WTC11 (cell line): ENCODE data around the gene RPS27.

ENCODE experiments used
- CREB1 ChIP-seq: sonication (generic); formaldehyde crosslinking; IDR thresholded peaks from 2 replicates; pipeline ENCODE4 v1.8.0; 2023; ENCODE audit warnings: mild to moderate bottlenecking, missing genetic modification reagents
- CREM ChIP-seq: sonication (generic); formaldehyde crosslinking; IDR thresholded peaks from 2 replicates; pipeline ENCODE4 v1.8.1; 2022; ENCODE audit warnings: mild to moderate bottlenecking, missing genetic modification reagents, moderate library complexity
- CTCF ChIP-seq: fragments of 200-600 bp; IDR thresholded peaks from 2 replicates; pipeline ENCODE4 v1.8.0; 2022; ENCODE audit warnings: antibody characterized with exemption
- E2F1 ChIP-seq: sonication (generic); formaldehyde crosslinking; IDR thresholded peaks from 2 replicates; pipeline ENCODE4 v1.8.0; 2022; ENCODE audit warnings: mild to moderate bottlenecking, missing genetic modification reagents
- ELF4 ChIP-seq: sonication (generic); formaldehyde crosslinking; IDR thresholded peaks from 2 replicates; pipeline ENCODE4 v1.8.1; 2022; ENCODE audit warnings: low read depth, mild to moderate bottlenecking, moderate library complexity, missing genetic modification reagents
- IRF1 ChIP-seq: sonication (generic); formaldehyde crosslinking; IDR thresholded peaks from 2 replicates; pipeline ENCODE4 v1.8.0; 2023; ENCODE audit warnings: missing genetic modification reagents
- MYBL2 ChIP-seq: sonication (generic); formaldehyde crosslinking; IDR thresholded peaks from 2 replicates; pipeline ENCODE4 v1.8.1; 2023; ENCODE audit warnings: mild to moderate bottlenecking, moderate library complexity, missing genetic modification reagents
- NFYB ChIP-seq: sonication (generic); formaldehyde crosslinking; conservative IDR thresholded peaks from 2 replicates; pipeline ENCODE4 v1.8.0; 2022; ENCODE audit warnings: low read depth, missing genetic modification reagents
- RELA ChIP-seq: sonication (generic); formaldehyde crosslinking; IDR thresholded peaks from 2 replicates; pipeline ENCODE4 v1.8.1; 2022; ENCODE audit warnings: missing genetic modification reagents, mild to moderate bottlenecking, borderline replicate concordance
- SMAD3 ChIP-seq: sonication (generic); formaldehyde crosslinking; IDR thresholded peaks from 2 replicates; pipeline ENCODE4 v1.8.0; 2022; ENCODE audit warnings: missing genetic modification reagents, mild to moderate bottlenecking, borderline replicate concordance
- SP1 ChIP-seq: sonication (generic); formaldehyde crosslinking; conservative IDR thresholded peaks from 2 replicates; pipeline ENCODE4 v1.8.1; 2022; ENCODE audit warnings: missing genetic modification reagents
- TCF7 ChIP-seq: sonication (generic); formaldehyde crosslinking; IDR thresholded peaks from 2 replicates; pipeline ENCODE4 v1.8.0; 2022; ENCODE audit warnings: mild to moderate bottlenecking, low read depth, missing genetic modification reagents, moderate library complexity
- ZNF138 ChIP-seq: sonication (generic); formaldehyde crosslinking; conservative IDR thresholded peaks from 2 replicates; pipeline ENCODE4 v1.8.1; 2022; ENCODE audit warnings: mild to moderate bottlenecking, moderate library complexity, missing genetic modification reagents
- TF ChIP-seq, protein P1 (sequence below): sonication (generic); formaldehyde crosslinking; IDR thresholded peaks from 2 replicates; pipeline ENCODE4 v1.8.1; 2023; ENCODE audit warnings: mild to moderate bottlenecking, missing genetic modification reagents, moderate library complexity

DNA sequence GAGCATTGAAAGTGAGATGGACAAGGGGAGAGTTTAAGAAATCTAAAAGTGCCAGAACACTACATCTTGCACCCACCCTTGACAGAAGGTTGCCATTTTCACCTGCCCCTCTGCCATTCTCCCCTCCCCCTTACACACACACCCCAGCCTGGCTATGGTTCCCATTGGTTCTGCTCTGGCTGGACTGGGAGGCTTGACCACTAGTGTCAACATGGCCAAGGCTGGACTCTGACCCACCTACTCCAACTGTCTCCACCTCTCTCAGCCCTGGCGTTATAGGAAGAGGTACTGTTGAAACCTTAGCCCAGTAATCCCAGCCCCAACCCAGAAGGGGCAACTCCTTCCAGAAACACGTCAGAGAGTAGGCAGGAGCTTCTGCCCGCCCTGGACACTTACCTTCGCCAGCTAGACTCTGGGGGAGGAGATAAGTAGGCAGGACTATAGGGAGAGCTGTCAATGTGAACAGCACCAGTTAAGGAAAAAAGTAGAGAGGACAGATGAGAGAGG lies 36.6 kb upstream of the RPS27 start:
- TF ChIP-seq CTCF, result no peak
- TF ChIP-seq RELA (CRISPR knock-in tag), result no peak
- TF ChIP-seq TCF7 (CRISPR knock-in tag), result no peak
- TF ChIP-seq ELF4 (CRISPR knock-in tag), result no peak
- TF ChIP-seq SP1, result no peak
- TF ChIP-seq ZNF138 (CRISPR knock-in tag), result no peak
- TF ChIP-seq E2F1 (CRISPR knock-in tag), result no peak
- TF ChIP-seq SMAD3 (CRISPR knock-in tag), result no peak
- TF ChIP-seq MYBL2 (CRISPR knock-in tag), result no peak
- no peak for TF ChIP-seq CREM (CRISPR knock-in tag)
- TF ChIP-seq NFYB (CRISPR knock-in tag), result no peak
- no peak for TF ChIP-seq CREB1 (CRISPR knock-in tag)
- TF ChIP-seq, protein P1, sequence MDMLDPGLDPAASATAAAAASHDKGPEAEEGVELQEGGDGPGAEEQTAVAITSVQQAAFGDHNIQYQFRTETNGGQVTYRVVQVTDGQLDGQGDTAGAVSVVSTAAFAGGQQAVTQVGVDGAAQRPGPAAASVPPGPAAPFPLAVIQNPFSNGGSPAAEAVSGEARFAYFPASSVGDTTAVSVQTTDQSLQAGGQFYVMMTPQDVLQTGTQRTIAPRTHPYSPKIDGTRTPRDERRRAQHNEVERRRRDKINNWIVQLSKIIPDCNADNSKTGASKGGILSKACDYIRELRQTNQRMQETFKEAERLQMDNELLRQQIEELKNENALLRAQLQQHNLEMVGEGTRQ (CRISPR knock-in tag), result no peak
- no peak for TF ChIP-seq IRF1 (CRISPR knock-in tag)
